ENCODE measurements around the gene PALLD.

DNA sequence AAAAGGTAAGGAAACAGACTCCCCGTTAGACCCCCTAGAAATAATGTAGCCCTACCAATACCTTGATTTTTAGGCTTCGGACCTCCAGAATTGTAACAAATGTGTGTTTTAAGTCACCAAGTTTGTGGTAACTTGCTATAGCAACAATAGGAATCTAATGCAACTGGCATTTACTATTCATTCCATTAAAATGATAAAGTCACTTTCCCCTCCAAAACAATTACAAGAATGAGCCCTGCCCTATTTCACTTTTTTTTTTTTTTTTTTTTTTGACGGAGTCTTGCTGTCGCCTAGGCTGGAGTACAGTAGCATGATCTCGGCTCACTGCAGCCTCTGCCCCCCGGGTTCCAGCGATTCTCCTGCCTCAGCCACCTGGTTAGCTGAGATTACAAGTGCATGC, 13.0 kb upstream of the PALLD start:
- no peak for TF ChIP-seq ZNF311 (tag by site-specific recombination; IDR thresholded peaks at IDR 0.05; ENCODE audit: borderline replicate concordance)
- no peak for TF ChIP-seq ZNF423 (tag by site-specific recombination; IDR thresholded peaks at IDR 0.05)
- TF ChIP-seq, protein P1, sequence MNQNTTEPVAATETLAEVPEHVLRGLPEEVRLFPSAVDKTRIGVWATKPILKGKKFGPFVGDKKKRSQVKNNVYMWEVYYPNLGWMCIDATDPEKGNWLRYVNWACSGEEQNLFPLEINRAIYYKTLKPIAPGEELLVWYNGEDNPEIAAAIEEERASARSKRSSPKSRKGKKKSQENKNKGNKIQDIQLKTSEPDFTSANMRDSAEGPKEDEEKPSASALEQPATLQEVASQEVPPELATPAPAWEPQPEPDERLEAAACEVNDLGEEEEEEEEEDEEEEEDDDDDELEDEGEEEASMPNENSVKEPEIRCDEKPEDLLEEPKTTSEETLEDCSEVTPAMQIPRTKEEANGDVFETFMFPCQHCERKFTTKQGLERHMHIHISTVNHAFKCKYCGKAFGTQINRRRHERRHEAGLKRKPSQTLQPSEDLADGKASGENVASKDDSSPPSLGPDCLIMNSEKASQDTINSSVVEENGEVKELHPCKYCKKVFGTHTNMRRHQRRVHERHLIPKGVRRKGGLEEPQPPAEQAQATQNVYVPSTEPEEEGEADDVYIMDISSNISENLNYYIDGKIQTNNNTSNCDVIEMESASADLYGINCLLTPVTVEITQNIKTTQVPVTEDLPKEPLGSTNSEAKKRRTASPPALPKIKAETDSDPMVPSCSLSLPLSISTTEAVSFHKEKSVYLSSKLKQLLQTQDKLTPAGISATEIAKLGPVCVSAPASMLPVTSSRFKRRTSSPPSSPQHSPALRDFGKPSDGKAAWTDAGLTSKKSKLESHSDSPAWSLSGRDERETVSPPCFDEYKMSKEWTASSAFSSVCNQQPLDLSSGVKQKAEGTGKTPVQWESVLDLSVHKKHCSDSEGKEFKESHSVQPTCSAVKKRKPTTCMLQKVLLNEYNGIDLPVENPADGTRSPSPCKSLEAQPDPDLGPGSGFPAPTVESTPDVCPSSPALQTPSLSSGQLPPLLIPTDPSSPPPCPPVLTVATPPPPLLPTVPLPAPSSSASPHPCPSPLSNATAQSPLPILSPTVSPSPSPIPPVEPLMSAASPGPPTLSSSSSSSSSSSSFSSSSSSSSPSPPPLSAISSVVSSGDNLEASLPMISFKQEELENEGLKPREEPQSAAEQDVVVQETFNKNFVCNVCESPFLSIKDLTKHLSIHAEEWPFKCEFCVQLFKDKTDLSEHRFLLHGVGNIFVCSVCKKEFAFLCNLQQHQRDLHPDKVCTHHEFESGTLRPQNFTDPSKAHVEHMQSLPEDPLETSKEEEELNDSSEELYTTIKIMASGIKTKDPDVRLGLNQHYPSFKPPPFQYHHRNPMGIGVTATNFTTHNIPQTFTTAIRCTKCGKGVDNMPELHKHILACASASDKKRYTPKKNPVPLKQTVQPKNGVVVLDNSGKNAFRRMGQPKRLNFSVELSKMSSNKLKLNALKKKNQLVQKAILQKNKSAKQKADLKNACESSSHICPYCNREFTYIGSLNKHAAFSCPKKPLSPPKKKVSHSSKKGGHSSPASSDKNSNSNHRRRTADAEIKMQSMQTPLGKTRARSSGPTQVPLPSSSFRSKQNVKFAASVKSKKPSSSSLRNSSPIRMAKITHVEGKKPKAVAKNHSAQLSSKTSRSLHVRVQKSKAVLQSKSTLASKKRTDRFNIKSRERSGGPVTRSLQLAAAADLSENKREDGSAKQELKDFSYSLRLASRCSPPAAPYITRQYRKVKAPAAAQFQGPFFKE (tag by site-specific recombination; IDR thresholded peaks at IDR 0.05; ENCODE audit: borderline replicate concordance) = no peak
- TF ChIP-seq ZBTB49 (tag by site-specific recombination; IDR thresholded peaks at IDR 0.05; ENCODE audit: low read depth) = no peak
- no peak for TF ChIP-seq ZNF138 (tag by site-specific recombination; IDR thresholded peaks at IDR 0.05; ENCODE audit: borderline replicate concordance)
- no peak for TF ChIP-seq ZNF658 (tag by site-specific recombination; IDR thresholded peaks at IDR 0.05)
- no peak for TF ChIP-seq ZNF777 (tag by site-specific recombination; IDR thresholded peaks at IDR 0.05; ENCODE audit: borderline replicate concordance)
- TF ChIP-seq, protein P2, sequence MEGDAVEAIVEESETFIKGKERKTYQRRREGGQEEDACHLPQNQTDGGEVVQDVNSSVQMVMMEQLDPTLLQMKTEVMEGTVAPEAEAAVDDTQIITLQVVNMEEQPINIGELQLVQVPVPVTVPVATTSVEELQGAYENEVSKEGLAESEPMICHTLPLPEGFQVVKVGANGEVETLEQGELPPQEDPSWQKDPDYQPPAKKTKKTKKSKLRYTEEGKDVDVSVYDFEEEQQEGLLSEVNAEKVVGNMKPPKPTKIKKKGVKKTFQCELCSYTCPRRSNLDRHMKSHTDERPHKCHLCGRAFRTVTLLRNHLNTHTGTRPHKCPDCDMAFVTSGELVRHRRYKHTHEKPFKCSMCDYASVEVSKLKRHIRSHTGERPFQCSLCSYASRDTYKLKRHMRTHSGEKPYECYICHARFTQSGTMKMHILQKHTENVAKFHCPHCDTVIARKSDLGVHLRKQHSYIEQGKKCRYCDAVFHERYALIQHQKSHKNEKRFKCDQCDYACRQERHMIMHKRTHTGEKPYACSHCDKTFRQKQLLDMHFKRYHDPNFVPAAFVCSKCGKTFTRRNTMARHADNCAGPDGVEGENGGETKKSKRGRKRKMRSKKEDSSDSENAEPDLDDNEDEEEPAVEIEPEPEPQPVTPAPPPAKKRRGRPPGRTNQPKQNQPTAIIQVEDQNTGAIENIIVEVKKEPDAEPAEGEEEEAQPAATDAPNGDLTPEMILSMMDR (tag by site-specific recombination; IDR thresholded peaks at IDR 0.05) = no peak
- TF ChIP-seq ZNF561 (tag by site-specific recombination; IDR thresholded peaks at IDR 0.05; ENCODE audit: borderline replicate concordance) = no peak
- TF ChIP-seq, protein P3, sequence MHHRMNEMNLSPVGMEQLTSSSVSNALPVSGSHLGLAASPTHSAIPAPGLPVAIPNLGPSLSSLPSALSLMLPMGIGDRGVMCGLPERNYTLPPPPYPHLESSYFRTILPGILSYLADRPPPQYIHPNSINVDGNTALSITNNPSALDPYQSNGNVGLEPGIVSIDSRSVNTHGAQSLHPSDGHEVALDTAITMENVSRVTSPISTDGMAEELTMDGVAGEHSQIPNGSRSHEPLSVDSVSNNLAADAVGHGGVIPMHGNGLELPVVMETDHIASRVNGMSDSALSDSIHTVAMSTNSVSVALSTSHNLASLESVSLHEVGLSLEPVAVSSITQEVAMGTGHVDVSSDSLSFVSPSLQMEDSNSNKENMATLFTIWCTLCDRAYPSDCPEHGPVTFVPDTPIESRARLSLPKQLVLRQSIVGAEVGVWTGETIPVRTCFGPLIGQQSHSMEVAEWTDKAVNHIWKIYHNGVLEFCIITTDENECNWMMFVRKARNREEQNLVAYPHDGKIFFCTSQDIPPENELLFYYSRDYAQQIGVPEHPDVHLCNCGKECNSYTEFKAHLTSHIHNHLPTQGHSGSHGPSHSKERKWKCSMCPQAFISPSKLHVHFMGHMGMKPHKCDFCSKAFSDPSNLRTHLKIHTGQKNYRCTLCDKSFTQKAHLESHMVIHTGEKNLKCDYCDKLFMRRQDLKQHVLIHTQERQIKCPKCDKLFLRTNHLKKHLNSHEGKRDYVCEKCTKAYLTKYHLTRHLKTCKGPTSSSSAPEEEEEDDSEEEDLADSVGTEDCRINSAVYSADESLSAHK (tag by site-specific recombination; IDR thresholded peaks at IDR 0.05) = no peak
- TF ChIP-seq ZNF692 (tag by site-specific recombination; IDR thresholded peaks at IDR 0.05) = no peak
- TF ChIP-seq ZNF274 (IDR thresholded peaks at IDR 0.05; ENCODE audit: low read length) = no peak
- no peak for TF ChIP-seq ZNF274 (tag by site-specific recombination; IDR thresholded peaks at IDR 0.05; ENCODE audit: borderline replicate concordance)
- no peak for TF ChIP-seq SP2 (tag by site-specific recombination; IDR thresholded peaks at IDR 0.05)
- TF ChIP-seq HOXA7 (CRISPR knock-in tag; IDR thresholded peaks at IDR 0.05; ENCODE audit: borderline replicate concordance) = no peak

All from HEK293 (cell line).